GM19467 (cell line): ENCODE measurements around the gene HSPA1L.
A peak's percentile ranks its signal among the peaks of the same experiment; 100 is the strongest.
"Not testable (repeated sequence)": the region's sequence is repeated elsewhere in the genome, so short reads cannot be mapped to it uniquely, and the experiment has no call there.

Experiments used
- ATAC-seq: cut with Tn5 transposase; IDR thresholded peaks from one replicate; pipeline ENCODE4 v1.9.1; 2021; ENCODE audit warnings: mild to moderate bottlenecking, moderate library complexity; ENCODE audit not compliant: unreplicated experiment

Gene HSPA1L

DNA sequence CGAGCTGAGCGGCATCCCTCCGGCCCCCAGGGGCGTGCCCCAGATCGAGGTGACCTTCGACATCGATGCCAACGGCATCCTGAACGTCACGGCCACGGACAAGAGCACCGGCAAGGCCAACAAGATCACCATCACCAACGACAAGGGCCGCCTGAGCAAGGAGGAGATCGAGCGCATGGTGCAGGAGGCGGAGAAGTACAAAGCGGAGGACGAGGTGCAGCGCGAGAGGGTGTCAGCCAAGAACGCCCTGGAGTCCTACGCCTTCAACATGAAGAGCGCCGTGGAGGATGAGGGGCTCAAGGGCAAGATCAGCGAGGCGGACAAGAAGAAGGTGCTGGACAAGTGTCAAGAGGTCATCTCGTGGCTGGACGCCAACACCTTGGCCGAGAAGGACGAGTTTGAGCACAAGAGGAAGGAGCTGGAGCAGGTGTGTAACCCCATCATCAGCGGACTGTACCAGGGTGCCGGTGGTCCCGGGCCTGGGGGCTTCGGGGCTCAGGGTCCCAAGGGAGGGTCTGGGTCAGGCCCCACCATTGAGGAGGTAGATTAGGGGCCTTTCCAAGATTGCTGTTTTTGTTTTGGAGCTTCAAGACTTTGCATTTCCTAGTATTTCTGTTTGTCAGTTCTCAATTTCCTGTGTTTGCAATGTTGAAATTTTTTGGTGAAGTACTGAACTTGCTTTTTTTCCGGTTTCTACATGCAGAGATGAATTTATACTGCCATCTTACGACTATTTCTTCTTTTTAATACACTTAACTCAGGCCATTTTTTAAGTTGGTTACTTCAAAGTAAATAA, 2.2 kb upstream of the HSPA1L start:
- ATAC-seq: not testable (repeated sequence)

DNA sequence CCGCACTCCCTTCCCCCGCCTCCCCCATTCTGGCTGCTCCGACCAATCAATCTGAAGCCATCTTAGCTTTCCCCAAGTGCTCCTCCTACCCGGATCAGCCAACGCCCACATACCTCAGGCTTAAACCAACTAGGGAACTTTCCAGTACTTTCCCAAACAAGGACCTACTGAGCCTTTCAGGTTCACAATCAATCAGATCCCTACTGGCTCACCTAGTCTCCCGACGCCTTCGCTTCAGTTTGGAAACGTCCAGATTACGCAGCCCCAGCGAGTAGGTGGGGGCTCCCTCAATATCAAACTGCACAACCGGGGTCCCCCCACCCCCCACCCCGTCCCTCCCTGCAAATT, 432 bp downstream of the HSPA1L start:
- ATAC-seq: no peak

DNA sequence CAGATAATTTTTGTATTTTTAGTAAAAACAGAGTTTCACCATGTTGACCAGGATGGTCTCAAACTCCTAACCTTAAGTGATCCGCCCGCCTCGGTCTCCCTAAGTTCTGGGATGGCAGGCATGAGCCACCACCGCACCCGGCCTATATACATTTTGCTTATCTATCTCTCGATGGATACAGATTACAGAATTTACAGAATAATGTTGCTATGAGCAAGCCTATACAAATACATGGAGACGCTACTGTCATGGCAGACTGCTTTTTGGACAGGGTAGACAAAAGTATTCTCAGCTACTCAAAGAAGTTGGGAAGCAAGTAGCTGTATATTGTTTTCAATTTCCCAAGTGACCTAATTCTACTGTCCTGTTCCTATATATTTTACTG, 1.6 kb downstream of the HSPA1L start:
- no peak for ATAC-seq

DNA sequence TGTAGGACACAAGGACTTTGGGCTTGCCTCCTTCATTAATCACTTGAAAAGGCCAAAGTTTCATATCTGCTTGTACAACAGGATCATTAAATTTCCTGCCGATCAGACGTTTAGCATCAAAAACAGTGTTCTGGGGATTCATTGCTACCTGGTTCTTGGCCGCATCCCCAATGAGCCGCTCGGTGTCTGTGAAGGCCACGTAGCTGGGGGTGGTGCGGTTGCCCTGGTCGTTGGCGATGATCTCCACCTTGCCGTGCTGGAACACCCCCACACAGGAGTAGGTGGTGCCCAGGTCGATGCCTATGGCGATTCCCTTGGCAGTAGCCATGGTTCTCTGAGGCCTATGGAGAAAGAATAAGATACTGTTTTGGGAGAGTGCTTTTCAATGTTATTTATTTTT, 3.4 kb downstream of the HSPA1L start:
- ATAC-seq: no peak

DNA sequence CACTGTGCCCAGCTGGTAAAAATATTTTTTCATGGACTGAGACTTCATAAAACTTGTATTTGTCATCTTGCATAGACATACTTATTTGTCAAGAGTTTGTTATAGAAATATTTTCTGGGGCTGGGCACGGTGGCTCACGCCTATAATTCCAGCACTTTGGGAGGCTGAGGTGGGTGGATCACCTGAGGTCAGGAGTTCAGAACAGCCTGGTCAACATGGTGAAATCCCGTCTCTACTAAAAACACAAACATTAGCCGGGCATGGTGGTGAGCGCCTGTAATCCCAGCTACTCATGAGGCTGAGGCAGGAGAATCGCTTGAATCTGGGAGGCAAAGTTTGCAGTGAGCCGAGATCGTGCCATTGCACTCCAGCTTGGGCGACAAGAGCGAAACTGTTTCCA, 6.5 kb downstream of the HSPA1L start:
- ATAC-seq: not testable (repeated sequence)

DNA sequence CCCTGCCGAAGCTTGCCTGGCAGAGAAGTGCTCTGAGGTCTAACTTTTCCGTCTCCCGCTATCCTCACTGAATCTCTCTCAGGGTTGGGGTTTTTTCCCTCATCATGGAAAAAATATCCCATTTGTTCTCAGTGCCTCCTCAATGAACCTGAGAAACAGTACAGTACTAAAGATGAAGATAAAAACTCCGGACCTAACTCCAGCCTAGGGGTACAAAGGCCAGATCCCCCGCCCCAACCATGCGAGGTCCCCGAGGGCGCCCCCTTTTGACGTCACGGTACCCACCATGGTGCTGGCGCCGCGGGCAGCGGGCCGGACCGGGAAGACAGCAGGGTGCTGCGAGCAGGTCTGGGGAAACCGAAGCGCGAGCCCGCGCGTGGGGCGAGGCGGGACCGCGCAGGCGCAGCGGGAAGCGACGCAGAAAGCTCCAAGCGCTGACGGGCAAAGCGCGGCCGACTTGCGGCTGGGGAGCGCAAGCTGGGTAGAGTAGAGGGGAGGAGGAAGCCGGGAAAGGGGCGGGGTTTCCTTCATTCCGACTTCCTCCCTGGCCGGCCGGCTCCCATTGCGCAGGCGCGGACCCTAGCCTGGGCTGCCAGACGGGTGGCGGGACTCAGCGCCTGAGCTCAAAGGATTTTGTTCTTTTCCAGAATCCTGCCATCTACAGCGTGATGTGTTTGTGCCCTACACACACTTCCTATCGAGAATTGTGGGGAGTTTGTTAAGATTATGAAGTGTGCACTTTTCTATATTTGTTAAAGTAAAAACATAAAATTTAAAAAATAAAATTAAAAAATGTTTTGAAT, 8.4 kb downstream of the HSPA1L start, which contains the start of gene LSM2:
LSM2 (minus strand) TSS at position 497 of the 803 bp plus-strand sequence; CDS start at position 288, 209 bp downstream.
- peak; percentile 87 for ATAC-seq

DNA sequence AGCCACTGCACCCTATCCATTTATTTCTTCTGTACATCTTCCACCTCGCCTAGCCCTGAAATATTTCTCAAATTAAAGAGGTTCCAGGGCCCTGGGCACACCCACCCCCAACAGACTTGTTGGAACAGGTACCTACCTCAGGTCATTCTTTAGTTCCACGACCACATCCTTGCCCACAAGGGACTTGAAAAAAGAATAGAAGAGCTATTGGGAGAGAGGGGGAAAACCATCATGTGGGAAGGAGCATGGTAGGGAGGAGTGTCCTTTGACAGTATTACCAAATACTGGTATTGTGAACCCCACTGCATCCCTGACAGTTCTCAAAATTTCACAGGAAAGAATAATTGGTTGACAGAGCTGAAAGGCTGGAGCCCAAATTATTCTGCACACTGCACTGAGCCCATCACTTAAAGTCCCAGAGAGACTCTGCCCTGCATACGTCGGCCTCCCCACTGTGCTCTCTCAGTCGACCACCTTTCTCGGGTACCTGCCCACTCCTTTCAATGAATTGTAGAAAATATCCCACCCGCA, 9.1 kb downstream of the HSPA1L start:
- ATAC-seq: peak; percentile 19

DNA sequence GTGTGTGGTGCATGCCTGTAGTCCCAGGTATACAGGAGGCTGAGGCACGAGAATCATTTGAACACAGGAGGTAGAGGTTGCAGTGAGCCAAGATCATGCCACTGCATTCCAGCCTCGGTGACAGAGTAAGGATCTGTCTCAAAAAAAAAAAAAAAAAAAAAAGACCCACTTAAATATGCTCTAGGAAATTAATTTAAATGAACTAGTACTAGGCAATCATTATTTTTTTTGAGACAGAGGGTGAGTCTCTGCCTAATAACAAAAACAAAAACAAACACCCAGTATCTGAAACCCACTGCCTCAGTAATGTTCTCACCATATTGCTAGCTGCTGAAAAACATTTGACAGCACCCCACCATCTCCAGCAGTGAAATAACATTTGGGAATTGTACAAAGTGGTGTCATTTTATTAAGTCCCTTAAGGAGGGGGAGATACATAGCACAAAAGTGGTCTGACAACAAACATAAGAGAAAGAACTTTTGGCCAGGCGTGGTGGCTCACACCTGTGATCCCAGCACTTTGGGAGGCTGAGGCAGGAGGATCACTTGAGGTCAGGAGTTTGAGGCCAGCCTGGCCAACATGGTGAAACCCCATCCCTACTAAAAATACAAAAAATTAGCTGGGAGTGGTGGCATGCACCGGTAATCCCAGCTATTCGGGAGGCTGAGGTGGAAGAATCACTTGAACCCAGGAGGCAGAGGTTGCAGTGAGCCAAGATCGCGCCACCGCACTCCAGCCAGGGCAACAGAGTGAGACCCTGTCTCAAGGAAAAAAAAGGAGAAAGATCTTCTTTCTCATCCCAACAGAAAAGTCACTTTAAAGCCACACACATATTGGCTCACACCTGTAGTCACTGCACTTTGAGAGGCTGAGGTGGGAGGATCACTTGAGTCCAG, 13.8 kb downstream of the HSPA1L start:
- ATAC-seq: not testable (repeated sequence)

DNA sequence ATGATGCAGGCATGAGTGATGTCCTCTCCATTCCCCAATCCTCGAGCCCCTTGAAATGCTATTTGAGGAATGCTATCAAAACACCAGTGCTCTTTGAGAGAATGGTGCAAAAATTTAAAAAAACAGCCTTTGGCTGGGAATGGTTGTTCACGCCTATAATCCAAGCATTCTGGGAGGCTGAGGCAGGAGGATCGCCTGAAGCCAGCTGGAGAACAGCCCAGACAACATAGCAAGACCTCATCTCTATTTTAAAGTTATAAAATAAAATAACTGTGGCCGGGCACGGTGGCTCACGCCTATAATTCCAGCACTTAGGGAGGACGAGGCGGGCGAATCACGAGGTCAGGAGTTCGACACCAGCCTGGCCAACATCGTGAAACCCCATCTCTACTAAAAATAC, 15.3 kb downstream of the HSPA1L start:
- ATAC-seq: no peak

DNA sequence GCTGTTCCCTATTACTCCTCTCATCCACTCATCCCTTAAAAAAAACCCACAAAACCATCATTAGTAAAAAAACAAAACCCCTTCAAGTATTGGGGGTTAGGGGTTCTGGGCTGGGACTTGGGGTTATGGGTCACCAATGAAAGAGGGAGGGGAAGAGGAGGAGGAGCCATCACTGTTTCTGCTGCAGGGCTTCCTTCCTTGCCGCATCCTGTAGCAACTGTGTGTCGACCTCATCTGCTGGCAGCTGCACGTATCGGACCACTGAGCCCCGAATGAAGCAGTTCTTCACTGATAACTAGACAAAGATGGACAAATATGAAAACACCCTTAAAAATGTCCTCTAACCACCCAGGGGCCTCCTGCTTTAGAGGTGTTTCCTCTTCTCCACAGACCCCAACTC, 17.5 kb downstream of the HSPA1L start:
- no peak for ATAC-seq

DNA sequence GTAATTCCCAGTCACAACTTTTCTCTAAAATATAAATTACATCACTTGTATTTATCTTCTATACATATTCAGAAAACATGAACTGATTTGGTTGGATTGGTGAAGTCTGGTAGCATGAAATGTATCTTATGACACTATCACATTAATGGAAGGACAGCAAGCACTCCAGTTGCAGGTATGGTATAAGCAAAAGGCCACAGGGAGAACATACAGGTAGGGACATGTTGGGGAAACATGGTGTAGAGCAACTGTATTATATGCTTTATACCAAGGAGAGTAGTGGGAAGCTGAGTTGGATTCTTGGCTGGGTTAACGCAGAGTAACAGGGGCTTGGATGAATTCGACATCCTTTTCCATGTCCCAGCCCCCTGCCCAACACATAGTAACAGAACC, 18.1 kb downstream of the HSPA1L start:
- ATAC-seq: no peak

DNA sequence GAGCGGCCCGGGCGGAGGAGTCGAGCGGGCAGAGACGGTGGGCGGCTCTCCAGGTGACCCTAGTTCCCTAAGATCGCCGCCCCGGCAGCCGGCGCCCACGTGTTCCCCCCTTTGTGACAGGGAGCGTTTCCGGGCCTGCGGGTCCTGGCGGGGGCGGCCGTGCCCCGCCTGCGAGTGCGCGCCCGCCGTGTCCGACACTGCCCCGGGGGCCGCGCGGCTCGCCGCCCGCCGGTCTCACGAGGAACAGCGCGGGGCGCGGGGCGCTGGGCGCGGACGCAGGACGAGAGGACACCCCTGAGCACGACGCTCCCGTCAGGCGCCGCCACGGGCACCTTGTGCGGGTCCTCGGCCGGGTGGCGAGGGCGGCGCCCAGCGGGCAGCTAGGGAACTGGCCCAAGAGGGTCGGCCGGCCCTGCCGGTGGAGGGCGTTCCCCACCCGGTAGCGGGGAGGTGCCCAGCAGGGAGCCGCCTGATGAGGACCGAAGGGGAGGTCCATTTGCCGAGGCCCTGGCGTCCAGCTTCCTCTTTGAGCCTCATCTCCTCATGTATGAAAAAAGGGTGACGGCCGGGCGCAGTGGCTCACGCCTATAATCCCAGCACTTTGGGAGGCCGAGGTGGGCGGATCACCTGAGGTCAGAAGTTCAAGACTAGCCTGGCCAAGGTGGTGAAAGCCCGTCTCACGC, 19.3 kb downstream of the HSPA1L start, which contains the start of gene VARS1:
VARS1 (minus strand) TSS at position 137 of the 683 bp plus-strand sequence. CDS start 535 bp downstream, outside the sequence.
- peak; percentile 68 for ATAC-seq

DNA sequence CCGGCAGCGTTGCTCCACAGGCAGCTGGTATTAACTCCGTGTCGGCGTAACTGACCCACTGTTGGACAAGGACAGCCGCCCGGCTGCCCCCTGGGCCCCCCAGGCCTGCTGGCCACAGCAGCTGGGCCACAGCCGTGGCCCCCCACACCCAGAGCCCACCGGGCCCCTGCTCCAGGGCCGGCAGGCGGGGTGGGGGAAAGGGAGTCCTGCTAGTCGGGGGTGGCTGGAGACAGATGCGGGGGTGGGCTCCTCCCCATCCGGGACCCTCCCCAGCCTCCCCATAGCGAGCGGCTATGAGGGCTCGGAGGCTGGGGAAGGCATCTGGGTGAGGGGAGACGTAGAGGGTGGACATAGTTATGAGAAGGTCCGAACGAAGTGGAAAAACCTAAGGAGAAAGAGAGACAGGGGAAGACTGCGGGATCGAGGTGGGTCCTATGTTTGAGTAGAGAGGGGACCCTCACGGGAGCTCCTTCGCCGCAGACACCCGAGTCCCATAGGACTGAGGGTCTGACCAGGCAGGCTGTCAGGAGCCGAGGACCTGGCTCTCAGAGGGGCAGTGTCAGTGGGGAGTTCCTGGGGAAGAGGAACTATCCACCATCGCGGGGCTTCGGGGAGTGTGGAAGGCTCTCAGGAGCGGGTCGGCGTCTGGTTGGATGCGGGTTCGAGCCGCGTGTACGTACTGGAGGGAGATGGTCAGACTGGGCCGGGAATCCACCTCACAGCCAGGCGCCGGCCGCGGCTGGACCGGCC, 20.0 kb downstream of the HSPA1L start:
- ATAC-seq: no peak

DNA sequence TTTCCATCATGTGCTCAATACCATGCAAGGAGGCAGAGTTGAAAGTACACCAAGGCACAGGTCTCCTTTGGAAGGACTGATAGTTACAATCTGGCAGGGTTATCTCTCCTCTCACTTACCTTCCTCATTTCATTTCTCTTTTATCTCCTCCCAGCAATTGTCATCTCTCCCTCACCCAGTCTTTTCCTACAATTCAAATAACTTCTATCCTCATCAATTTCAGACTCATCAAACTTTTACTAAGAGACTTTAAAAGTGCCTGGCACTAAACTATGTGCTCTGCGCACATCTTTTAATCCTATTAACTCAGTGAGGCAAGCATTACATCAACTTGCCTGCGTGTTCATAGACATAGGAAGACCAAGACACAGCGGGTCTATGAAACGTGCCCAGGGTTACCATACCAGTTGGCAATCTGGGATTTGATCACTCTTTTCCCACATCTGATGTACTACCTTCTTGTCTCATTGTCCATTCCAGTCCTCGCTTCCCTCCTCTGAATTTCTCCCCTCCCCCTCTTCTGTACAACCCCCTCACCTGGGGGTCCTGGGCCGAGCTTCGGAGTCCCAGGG, 20.7 kb downstream of the HSPA1L start:
- ATAC-seq: no peak

DNA sequence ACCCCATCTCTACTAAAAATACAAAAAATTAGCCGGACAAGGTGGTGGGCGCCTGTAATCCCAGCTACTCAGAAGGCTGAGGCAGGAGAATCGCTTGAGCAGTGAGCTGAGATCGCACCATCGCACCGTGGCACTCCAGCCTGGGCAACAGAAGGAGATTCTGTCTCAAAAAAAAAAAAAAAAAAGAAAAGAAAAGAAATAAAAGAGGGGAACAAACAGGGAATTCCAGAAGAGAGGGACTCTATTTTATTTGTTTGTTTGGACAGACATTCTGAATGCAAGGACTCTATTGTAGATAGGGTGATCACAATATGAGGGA, 21.2 kb downstream of the HSPA1L start:
- not testable (repeated sequence) for ATAC-seq

DNA sequence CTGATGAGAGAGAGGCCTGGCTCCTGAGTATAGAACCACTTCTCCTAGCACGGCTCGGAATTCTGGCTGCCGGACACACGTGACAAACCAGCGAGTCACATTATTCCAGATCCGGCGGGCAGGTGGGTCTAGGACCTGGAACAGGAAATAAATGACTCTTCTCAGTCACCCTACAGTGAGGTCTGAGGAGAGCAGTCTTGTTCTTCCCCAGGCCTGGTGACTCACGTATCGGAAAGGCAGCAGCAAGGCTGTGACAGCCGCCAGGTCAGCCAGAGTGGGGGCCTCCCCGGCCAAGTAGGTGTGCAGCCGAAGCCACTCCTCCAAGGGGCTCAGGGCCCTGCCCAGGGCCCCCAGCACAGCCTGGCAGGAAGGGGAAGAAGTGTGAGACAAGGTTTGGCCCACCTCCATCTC, 22.3 kb downstream of the HSPA1L start:
- ATAC-seq: no peak

DNA sequence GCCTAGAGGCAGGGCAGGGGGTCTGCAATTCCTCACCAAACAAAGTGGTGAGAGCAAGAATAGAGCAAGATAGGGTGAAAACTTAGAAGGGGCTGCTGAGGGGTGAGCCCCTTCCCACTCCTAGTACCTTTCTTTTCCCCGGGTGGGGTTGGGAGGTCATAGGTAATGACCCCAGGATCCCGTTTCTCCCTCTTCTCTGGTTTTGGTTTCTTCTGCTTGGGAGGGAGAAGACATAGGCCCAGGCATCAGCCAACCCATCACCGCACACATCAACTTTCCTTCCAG, 23.1 kb downstream of the HSPA1L start:
- no peak for ATAC-seq

DNA sequence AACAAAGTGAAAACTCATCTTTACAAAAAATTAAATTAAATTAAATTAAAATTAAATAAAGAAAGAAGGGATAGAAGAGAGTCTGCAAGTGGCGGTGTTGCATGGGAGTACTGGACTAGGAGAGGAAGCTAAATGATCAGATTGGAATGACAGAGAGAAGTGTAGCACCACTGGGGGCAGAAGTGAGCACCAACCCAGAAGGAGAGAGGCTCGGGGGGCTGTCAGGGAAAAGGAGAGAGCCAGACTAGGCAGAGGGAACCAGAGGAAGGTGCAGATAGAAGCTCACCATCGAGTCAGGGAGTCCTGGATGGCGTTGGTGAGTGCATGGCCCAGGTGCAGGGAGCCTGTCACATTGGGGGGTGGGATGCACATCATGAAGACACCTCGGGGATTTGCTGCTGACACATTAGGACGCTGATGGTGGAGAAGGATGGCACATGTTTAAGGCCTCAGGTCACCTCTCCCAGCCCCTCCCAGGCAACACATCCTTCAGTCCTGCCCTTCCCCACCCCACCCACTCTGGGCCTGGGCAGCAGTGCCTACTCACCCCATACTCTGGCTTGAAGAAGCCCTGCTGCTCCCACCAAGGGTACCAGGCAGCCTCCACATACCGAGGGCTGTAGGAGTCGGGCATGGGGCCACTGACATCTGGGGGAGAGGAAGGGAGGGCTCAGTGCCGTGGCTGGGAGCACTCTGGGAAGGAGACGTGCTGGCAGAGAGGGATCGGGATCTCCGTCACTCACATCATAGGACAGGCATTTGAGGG, 23.6 kb downstream of the HSPA1L start:
- no peak for ATAC-seq

DNA sequence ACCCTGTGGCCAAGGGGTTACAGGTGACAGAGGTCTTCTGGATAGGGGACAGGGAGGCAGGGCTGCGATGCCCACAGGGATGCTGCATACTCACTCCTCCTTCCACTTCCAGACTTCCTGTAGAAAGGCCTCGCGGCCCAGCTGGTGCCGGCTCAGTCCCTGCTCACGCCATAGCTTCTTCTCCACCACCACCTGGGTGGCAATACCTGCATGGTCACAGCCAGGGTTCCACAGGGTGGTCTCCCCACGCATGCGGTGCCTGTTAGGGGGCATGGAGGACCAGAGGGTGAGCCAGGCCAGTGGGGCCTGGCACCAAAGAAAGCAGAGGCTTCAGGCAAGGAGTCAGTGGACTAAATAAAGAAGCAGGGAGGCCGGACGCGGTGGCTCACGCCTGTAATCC, 29.6 kb downstream of the HSPA1L start:
- ATAC-seq: no peak
